Activated CD4-positive, alpha-beta T cell treated with anti-CD3 and anti-CD28 coated beads for 1 hour (primary cell): ENCODE results near the gene SUOX.
A peak's percentile ranks its signal among the peaks of the same experiment; 100 is the strongest.
"Not testable (repeated sequence)": the region's sequence is repeated elsewhere in the genome, so short reads cannot be mapped to it uniquely, and the experiment has no call there.

Experiments
- DNase-seq: peaks from one replicate; pipeline ENCODE4 v3.0.0-alpha.2; 2020

The SUOX gene

DNA sequence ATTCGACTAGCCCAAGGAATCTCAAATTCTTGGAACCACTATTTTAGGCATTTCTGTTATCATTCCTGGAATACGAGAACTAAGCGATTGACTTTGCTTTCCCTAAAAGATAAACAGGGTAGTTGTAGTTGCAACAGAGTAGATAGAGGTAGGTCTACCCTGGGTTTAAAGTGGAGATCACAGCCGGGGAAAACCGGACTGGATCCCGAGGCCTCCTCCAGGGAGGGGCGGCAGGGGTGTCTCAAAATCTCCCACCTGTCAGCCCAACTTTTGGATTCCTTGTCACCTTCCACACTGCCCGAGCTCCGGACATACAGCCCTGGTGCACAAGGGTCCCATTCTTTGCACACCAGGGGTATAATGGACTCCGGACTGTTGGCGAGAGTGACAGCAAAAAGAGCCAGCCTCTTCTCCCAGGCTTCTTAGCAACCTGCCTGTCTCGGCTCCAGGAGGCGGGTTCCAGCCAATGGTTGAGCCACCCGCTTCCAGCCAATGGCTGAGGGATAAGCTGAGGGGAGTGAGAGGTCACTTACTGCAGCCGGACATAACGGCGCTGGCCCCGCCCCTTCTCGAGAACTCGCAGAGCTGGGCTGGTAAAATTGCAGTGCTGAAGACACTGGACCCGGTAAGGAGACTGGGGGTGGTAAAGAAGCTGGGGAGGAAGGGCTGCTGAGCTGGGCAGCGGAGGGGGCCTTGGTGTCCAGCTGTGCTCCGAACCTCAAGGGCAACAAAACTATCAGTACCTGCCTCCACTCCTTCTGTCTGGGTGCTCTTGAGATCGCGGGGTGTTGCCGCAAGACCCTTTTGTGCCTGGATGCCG, at the start of gene SUOX:
SUOX (plus strand) TSS at position 562 of the 820 bp plus-strand sequence. CDS start 4,946 bp downstream, outside the sequence.
- no peak for DNase-seq

DNA sequence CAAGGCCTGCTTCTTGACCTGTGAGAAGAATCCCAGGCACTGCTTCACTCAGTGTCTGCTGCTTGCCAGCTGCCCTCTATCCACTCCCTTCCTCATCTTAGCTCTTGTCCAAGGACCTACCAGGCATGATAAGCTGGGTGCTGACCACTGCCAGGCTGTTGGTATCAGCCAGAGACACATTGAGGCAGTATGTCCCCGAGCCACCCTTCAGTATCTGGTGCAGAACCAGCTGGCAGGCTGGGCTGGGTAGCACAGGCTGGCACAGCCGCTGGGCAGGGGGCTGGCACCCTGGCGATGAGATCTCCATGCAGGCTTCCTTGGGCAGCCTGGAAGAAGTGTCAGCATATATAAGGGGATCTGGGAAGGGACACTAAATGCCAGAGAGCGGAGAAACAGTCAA, 41.7 kb upstream of the SUOX start:
- DNase-seq, result no peak

DNA sequence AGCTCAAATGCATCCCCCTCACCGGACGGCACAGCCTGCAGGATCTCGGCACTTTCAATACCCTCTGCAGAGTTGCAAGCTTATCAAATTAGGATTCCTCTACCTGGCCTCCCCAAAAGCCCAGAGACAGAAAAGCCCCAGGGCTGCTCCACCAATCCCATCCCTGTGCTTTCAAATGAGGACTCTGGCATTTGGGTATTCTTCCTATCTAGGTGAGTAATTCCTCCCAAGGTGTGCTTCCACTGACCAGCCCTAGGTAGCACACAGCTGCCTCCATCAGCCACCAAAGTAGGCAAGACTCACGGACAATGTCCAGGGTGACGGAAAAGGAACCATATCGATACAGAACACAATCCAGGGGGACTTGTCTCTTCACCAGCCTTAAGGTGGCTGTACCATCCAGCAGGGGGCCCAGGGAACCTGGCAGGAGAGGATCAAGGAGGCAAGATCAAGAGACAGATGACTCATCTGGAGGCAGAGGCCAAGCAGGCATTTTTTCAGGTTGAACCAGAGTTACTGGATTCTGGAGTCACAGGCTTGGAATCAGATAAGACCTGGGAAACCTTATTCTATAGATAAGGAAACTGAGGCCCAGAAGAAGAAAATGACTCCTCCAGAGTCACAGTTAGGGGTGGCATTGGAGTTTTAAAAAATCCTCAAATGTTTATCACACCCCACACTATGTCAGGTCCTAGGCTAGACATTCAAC, 41.1 kb upstream of the SUOX start:
- DNase-seq, result peak; percentile 39

DNA sequence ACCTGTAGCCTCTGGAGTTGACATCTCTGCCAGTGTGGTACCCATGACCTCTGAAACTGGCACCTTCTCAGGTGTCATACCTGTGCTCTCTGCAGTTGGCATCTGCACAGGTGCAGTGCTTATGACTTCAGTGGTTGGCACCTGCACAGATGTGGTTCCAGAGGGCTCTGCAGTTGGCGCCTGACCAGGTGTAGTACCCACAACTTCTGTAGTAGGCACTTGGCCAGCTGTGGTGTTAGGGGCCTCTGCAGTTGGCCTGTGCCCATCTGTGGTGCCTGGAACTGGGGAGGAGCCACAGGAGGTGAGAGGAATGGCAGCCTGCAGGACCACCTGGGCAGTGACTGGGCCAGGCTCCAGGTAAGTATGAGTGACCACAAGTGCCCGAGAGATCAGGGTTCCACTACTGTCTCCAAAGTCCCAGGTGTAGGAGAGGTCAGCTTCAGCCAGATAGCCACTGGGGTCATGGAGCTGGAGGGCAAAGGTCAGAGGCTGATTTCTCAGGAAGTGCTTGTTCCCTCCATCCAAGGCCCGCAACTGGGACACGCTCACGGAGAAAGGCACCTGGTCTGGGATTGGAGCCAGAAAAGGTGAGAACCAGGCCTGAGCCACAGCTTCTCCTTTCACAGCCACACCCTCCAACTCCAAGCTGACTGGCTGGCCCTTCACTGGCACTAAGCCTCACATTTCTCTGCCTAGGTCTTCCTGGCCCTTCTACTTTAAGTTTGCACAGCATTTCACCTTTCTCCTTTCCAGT, 39.8 kb upstream of the SUOX start:
- no peak for DNase-seq

DNA sequence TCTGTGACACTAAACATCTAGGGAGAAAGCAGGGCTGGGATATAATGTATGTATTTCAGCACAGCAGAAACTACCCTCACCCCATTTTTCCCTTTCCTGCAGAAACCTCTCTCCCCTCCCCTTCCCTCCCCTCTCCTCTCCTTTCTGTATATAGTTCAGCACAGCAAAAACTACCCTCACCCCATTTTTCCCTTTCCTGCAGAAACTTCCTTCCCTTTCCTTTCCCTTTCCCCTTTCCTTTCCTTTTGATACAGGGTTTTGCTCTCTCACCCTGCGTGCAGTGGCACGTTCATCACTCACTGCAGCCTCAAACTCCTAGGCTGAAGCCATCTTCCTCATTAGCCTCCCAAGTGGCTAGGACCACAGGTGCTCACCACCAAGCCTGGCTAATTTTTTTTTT, 33.3 kb upstream of the SUOX start:
- DNase-seq, result no peak

DNA sequence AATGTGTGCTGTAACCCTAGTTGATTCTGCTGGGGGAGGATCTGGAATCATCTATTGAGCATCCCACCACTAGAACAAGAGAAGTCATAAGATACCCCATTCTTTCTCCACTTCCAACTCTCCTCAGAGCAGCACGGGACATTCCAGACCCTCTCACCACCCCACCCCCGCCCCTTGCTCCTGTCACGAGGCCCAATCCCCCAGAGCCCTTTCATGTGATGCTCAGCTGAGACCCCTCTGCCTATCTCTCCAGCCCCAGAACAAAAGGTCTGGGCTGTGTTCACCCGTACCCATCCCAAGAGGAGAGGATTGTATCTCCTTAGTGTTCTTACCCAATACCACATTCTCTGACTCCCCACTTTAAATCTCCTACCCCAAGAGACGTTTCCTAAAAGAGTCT, 31.8 kb upstream of the SUOX start:
- DNase-seq, result no peak

DNA sequence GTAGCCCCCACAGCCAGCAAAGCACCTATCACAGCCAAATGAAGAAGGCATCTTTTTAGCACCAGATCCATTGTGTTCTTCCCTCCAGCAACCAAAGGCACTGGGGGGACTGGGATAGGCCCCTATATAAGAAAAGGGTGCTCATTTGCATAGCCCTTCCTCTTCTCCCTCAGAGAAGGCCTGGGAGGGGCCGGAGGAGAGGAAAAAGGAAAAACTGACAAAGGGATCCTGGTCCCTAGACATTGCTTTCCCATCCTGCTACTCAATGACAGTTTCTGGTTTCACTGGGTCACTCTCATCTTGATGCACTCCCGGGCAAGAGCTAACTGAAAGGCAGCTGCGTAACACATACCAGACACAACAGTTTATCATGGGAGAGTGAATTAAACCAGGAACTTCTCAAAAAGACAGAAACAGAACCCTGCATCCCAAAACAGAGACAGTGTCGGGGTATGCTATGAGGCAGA, 31.1 kb upstream of the SUOX start, which contains the start of gene PMEL:
PMEL (minus strand) TSS at position 102 of the 467 bp plus-strand sequence; CDS start at position 71, 31 bp downstream.
- DNase-seq, result no peak

DNA sequence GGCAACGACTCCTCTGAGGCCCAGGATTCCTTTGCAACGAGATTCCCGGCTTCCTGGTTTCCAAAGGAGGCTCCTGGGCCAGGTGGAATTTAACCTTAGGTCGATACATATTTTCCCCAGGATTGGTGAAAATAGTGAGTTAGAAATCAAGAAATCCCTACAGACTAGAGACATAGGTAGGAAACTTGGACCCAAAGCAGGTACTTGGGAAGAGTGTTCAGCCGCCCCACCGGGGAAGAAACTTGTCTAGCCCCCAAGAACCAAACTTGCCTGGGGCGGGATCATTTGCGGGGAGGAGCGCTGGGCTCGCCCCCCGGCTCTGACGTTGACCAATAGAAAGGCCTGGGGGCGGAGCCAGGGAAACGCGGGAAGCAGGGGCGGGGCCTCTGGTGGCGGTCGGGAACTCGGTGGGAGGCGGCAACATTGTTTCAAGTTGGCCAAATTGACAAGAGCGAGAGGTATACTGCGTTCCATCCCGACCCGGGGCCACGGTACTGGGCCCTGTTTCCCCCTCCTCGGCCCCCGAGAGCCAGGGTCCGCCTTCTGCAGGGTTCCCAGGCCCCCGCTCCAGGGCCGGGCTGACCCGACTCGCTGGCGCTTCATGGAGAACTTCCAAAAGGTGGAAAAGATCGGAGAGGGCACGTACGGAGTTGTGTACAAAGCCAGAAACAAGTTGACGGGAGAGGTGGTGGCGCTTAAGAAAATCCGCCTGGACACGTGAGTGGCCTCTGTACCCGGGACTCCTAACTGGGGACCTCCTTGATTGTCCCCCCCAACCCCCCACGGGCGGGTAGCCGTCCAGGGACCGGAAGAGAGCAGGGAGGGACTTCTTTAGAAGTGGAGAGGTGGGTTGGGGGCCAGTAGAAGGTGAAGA, 30.4 kb upstream of the SUOX start, which contains the start of gene CDK2:
CDK2 (plus strand) TSS at position 423 of the 874 bp plus-strand sequence; CDS start at position 602, 179 bp downstream.
- DNase-seq, result peak; percentile 80

DNA sequence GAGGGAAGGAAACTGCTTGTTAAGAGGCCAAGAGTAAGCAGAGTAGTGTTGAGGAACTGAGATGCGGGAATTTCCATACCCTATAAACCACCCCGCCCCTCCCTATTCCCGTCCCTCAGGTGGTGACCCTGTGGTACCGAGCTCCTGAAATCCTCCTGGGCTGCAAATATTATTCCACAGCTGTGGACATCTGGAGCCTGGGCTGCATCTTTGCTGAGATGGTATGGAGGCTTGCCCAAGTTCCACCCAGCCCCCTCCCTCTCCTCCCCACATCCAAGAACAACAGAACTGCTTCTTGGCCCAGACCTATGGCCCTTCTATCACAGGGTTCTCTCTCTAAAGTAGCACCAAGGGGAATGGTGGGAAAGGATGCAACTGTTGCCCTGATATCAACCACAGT, 27.7 kb upstream of the SUOX start:
- no peak for DNase-seq

DNA sequence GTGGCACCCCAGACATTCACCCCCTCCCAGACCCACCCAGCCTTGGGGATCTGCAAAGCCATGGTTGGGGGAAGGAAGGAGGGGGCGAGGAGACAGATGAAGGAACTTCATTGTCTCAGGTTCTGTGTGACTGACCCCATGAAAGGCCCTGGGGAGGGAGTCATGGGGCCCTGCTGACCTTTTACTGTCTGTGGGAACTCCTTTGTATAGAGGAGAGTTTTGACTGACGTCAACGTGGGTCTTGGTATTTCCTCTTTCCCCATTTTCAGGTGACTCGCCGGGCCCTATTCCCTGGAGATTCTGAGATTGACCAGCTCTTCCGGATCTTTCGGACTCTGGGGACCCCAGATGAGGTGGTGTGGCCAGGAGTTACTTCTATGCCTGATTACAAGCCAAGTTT, 26.3 kb upstream of the SUOX start:
- DNase-seq, result no peak

DNA sequence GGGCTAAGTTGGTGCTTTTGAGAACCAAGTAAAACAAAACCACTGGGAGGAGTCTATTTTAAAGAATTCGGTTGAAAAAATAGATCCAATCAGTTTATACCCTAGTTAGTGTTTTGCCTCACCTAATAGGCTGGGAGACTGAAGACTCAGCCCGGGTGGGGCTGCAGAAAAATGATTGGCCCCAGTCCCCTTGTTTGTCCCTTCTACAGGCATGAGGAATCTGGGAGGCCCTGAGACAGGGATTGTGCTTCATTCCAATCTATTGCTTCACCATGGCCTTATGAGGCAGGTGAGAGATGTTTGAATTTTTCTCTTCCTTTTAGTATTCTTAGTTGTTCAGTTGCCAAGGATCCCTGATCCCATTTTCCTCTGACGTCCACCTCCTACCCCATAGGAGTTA, 25.0 kb upstream of the SUOX start:
- no peak for DNase-seq

DNA sequence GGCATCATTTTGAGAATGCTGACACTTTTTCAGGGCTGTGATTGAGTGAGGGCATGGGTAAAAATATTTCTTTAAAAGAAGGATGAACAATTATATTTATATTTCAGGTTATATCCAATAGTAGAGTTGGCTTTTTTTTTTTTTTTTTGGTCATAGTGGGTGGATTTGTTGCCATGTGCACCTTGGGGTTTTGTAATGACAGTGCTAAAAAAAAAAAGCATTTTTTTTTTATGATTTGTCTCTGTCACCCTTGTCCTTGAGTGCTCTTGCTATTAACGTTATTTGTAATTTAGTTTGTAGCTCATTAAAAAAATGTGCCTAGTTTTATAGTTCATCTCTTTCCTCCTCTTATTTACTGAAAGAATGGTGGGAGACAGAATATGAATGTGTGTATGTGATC, 24.6 kb upstream of the SUOX start:
- no peak for DNase-seq

DNA sequence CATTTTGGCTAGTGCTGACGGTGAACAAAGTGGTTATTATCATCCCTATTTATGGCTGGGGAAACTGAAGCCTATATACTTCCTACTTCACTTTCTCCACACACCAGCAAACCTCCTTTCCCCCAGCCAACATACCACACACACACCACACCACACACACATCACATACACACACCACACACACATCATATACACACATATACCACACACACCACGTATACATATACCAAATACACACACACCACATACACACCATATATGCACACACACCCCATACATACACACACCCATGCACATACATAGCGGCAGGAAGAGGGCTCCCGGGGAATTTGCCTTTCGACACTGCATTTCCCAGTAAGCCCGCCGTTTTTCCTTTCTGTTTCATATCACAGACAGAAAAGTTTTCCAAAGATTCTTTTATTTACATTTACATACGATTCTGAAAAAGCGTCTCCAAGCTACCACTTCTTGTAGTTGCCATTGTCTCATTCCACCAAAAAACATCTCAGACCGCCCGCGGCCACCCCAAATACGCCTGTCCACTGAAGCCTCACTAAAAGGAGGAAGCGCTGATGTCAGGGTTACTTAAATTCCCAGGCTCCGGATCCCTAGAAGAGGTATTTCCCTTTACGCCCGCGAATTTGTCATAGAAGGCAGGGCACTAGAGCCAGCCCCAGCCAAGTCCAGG, 24.0 kb upstream of the SUOX start:
- no peak for DNase-seq

DNA sequence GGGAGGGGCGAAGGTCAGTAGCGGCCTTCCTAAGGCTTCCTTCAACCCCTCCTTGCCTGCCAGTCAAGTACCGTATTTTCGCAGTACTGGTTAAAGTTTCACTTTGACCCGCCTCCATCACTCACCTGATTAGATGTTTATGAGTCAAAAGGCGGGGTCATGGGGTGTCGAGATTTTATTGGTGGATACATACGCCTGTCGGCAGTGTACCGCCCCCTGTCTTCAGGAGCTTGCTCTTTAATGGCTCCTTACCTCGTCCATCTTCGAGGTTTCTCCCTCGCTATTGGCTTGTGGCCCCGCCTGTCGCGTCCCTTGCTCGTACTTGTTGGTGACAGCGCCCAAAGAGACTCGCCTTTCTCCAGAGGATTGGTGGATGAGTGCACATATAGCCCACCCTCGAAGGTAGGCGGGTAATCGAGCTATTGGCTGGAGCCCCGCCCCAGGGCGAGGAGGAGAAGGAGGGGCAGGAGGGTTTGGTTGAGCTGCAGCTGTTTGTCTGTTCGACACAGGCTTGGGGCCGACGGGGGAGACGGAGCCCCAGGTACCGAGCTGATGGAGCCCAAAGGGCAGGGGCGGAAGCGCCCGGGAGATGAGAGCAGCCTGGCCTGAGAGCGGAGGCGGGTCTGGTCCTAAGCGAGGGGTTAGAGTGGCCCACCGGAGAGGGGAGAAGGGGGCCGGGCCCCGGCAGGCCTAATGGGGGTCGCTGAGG, 23.3 kb upstream of the SUOX start, which contains the start of gene RAB5B:
RAB5B (plus strand) TSS at position 480 of the 709 bp plus-strand sequence. CDS start 12,883 bp downstream, outside the sequence.
- DNase-seq, result peak; percentile 97

DNA sequence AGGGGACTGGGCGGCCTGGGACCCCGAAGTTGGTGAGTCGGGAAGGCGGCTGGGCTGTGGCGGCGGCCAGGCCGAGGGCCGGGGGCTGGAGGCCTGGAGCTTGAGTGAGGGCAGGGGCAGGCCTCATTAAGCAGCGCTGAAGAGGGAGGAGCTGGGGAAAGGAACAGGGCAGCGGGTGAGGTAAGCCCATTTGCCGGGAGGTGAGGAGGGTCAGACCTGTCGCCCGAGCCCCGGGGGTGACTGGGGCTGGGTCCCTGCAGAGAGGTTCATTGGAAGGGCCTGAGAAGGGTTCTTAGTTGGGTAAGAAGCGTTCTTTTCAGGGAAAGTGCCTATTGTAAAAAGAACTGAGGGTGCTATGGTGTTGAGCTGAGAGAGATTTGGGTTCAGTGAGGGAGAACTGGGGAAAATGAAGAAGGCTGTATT, 22.8 kb upstream of the SUOX start:
- DNase-seq, result no peak

DNA sequence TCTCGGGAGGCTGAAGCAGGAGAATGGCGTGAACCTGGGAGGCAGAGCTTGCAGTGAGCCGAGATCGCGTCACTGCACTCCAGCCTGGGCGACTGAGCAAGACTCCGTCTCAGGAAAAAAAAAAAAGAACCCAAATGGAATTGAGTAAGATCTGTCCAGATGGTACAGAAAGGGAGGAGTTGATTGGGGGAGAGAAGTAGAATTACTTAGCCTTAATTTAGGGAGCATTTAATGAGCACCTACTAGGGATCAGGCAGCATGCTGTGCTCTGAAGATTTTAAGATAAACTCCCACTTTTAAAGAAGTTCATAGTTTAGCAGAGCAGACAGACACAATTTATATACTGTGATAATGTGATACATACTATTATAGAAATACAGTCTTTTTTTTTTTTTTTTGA, 18.7 kb upstream of the SUOX start:
- DNase-seq, result no peak

DNA sequence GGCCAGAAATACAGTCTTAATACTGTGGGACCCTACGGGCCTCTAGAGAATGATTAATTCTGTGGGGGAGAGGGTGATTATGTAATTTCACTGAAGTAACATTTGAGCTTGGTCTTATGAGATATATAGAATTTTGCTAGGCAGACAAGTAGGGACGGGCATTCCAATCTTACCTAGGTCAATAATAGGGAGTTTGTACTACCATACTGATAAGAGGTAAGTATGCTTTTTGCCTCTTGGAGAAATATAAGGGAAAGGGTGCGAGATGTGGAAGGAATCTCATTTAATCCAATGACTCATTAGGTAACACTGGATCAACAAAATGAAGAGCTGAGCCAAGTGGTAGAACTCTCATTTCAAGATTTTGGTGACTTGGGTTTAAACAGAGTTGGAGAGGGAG, 18.0 kb upstream of the SUOX start:
- DNase-seq, result no peak

DNA sequence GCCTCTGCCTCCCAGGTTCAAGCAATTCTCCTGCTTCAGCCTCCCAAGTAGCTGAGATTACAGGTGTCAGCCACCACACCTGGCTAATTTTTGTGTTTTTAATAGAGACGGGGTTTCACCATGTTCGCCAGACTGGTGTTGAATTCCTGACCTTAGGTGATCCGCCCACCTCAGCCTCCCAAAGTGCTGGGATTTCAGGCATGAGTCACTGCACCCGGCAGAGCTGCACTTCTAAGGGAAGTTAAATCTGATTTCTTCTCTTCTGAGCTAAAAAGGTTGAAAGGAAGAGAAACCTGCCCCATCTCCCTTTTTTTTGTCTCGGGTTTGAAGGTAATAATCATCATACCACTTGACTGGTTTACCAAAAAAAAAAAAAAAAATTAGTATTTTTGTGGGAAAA, 15.2 kb upstream of the SUOX start:
- DNase-seq, result not testable (repeated sequence)

DNA sequence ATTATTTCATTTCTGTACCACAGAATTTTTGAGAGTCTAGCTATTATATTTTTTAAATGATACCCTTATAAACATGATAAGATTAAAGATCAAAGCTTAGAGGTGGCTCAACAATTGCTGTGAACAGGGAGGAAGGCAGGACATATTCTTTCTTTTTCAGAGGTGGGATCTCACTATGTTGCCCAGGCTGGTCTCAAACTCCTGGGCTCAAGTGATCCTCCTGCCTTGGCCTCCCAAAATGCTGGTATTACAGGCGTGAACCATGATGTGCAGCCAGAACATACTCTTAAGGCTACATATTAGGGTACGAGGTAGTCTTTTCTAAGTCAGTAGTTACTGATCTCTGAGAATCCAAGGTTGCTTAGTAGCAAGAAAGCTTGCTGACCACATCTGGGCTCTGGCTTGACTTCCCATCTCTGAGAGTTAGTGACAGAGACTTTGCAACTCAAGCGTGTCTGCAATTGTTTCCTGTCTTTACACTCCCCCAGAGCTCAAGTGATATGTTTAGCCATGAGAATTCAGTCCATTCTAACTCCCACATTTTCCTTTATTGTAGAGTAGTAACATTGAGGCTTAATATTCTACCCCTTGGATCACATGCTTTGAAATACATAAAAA, 14.6 kb upstream of the SUOX start:
- DNase-seq, result no peak

DNA sequence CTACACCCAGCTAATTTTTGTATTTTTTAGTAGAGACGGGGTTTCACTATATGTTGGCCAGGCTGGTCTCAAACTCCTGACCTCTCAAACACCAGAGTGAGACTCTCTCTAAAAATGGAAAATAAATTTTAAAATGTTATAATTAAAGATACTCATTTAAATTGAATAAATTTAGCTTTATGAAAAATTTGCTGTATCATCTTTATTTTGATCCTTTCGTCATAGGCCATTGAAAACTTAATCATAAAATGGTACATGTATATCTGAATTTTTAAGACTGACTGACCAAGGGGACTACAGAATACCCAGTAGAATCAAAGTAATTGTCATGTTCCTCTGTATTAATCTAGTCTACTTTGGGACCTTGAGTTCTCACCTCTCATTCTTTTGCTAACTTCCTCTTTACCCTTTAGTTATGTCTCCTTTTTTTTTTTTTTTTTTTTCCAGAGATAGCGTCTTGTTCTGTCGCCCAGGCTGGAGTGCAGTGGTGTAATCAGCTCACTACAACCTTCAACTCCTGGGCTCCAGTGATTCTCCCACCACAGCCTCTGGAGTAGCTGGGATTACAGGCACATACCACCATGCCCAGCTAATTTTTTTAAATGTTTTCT, 13.7 kb upstream of the SUOX start:
- DNase-seq, result no peak
